HFFc6 (cell line): ENCODE results near the gene FNIP1. TPM values are rescaled to one million over a fixed set of nuclear protein-coding genes. Genes with fewer than 3 reads are reported as not detected.

Experiments used
- DNase-seq: peaks from one replicate; pipeline ENCODE4 v3.0.0-alpha.2; 2018
- H3K27ac Mint-ChIP-seq: 2 replicates; pipeline ENCODE4 v1.8.0; 2020; ENCODE audit warnings: mild to moderate bottlenecking, mixed read lengths
- H3K27me3 Mint-ChIP-seq: 2 replicates; pipeline ENCODE4 v1.8.0; 2021; ENCODE audit warnings: mild to moderate bottlenecking, moderate library complexity, mixed read lengths; ENCODE audit not compliant: insufficient read depth
- H3K36me3 Mint-ChIP-seq: 2 replicates; pipeline ENCODE4 v1.8.0; 2021; ENCODE audit warnings: low read depth, mixed read lengths
- H3K4me1 Mint-ChIP-seq: 2 replicates; pipeline ENCODE4 v1.8.0; 2020; ENCODE audit warnings: low read depth, mixed read lengths
- H3K4me3 Mint-ChIP-seq: 2 replicates; pipeline ENCODE4 v1.8.0; 2020; ENCODE audit warnings: mild to moderate bottlenecking, moderate library complexity, mixed read lengths
- H3K9me3 Mint-ChIP-seq: 2 replicates; pipeline ENCODE4 v1.8.0; 2020; ENCODE audit warnings: mild to moderate bottlenecking, mixed read lengths
- total RNA-seq, 6 experiments: library from RNA; stranded (reverse); fragmentation: NEBNext Ultra II Directional; extraction: Animal tissue kit (Norgen Biotek cat#: 25700); gene quantifications; 2 replicates in 1 of 6; 3 replicates in 5 of 6; pipeline ENCODE4 v1.2.3, GENCODE V29; 2021
- TF ChIP-seq, protein P1 (sequence below): fragments of 200-600 bp; sonication (generic); IDR thresholded peaks from 2 replicates; pipeline ENCODE4 v1.5.0; 2021; ENCODE audit warnings: antibody characterized with exemption, mild to moderate bottlenecking

The FNIP1 gene
- total RNA-seq, 6 experiments from 2014 or later, result 19.9 to 24.8 (median 22.1) TPM

DNA sequence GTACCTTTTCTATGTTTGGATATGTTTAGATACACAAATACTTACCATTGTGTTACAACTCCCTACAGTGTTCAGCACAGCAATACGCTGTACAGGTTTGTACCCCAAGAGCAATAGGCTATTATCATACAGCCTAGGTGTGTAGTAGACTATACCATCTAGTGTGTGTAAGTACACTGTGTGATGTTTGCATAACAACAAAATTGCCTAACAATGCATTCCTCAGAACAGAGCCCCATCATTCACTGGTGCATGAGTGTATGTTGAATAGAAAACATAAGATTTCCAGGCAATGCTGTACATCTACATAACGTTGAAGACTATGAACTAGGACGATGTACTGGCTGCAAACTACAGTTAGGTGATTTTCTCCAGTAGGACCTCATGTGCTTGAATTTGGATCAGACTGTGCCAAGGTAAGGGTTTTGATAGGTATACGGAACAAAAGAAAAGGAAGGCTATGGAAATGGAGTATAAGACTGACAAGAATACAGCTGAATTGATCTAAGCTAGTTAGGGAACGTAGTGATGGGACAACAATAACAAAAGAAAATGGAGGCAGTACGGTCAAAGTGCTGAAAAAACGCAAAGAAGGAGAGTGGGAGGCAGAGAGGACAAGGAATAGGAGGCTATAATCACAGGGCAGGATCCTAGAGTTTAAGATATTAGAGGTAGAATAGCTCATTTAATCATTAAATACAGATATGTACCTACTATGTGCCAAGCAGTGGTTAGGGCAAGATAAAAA is 46.9 kb downstream of the FNIP1 start:
- Mint-ChIP-seq H3K4me1 (peaks cover 74% of the 10 kb centered on the region), H3K27ac (peak overlapping the region; percentile 15), H3K4me3 (no peak overlapping the region), H3K36me3 (peaks cover 25% of the 10 kb centered on the region), H3K27me3 (no peaks in the 10 kb centered on the region), H3K9me3 (no peaks in the 10 kb centered on the region)
- TF ChIP-seq, protein P1, sequence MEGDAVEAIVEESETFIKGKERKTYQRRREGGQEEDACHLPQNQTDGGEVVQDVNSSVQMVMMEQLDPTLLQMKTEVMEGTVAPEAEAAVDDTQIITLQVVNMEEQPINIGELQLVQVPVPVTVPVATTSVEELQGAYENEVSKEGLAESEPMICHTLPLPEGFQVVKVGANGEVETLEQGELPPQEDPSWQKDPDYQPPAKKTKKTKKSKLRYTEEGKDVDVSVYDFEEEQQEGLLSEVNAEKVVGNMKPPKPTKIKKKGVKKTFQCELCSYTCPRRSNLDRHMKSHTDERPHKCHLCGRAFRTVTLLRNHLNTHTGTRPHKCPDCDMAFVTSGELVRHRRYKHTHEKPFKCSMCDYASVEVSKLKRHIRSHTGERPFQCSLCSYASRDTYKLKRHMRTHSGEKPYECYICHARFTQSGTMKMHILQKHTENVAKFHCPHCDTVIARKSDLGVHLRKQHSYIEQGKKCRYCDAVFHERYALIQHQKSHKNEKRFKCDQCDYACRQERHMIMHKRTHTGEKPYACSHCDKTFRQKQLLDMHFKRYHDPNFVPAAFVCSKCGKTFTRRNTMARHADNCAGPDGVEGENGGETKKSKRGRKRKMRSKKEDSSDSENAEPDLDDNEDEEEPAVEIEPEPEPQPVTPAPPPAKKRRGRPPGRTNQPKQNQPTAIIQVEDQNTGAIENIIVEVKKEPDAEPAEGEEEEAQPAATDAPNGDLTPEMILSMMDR, result no peak
- no peak for DNase-seq

DNA sequence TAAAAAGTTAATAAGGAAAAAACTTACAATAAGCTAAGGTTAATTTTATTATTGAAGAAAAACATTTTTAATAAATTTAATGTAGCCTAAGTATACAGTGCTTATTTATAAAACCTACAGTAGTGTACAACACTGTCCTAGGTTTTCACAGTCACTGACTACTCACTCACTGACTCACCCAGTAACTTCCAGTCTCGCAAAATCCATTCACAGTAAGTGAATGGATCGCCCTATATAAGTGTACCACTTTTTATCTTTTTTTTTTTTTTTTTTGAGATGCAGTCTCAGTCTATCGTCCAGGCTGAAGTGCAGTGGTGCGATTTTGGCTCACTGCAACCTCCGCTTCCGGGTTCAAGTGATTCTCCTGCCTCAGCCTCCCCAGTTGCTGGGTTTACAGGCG is 47.7 kb downstream of the FNIP1 start:
- peak; percentile 37 for DNase-seq
- Mint-ChIP-seq H3K27me3 (no peaks in the 10 kb centered on the region), H3K36me3 (peaks cover 29% of the 10 kb centered on the region), H3K9me3 (no peaks in the 10 kb centered on the region), H3K4me3 (no peak overlapping the region), H3K27ac (0 out of 2 replicates have a peak overlapping the region, but pooled peaks have one; percentile 15), H3K4me1 (peaks cover 68% of the 10 kb centered on the region)
- TF ChIP-seq, protein P1, result no peak

DNA sequence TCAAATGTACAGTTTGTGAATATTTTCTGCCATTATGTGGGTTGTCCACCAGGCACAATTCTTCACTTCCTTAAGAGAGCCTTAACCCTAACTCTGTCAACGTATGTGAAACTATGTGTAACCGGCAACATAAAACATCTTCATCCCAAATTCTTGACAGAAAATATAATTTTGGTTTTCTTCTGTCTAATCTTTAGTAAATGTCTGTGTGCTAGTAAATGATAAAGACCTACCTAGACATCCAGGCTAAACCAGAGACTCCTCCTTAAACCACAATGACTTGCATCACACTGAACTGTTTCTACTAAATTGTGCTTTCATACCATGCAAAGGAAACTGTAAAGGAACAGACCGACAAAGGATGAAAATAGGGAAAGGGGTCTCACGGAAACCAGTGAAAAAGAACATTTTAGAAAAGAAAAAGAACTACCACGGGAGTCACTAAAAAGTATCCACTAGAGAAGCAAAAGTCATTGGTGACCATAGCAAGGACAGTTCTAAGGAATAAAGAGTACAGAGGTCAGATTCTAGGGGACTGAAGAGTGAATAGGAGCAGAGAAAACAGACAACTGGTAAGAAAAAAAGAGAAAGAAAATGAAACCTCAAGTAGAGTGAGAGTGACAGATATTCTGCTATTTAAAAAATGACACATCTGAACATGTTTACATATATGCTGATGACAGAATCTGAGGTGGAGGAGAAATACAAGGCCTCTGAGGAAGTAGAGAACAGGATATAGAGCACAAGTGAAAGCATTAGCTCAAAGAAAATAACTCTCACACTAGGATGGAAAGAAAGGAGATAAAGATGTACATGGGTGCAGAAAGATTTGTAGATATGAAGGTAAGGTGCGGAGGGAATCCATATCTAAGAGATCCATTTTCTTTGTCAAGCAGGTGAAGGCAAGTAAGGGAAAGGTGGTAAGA is 49.4 kb downstream of the FNIP1 start:
- no peaks in the 10 kb centered on the region for H3K9me3 Mint-ChIP-seq
- peak overlapping the region; percentile 71 for H3K27ac Mint-ChIP-seq
- DNase-seq, result peak; percentile 8
- TF ChIP-seq, protein P1, result no peak
- no peaks in the 10 kb centered on the region for H3K27me3 Mint-ChIP-seq
- H3K4me1 Mint-ChIP-seq, result peaks cover 61% of the 10 kb centered on the region
- 0 out of 2 replicates have a peak overlapping the region, but pooled peaks have one; percentile 2 for H3K4me3 Mint-ChIP-seq
- H3K36me3 Mint-ChIP-seq, result peaks cover 40% of the 10 kb centered on the region

DNA sequence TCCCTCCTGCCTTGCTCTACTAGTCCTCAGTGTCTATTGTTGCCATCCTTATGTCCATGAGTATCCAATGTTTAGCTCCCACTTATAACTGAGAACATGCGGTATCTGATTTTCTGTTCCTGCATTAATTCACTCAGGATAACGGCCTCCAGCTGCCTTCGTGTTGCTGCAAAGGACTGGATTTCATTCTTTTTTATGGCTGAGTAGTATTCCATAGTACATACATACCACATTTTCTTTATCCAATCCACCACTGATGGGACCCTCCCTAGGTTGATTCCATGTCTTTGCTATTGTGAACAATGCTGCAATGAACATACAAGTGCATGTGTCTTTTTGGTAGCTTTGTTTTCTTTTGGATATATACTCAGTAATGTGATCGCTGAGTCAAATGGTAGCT is 50.4 kb downstream of the FNIP1 start:
- peaks cover 56% of the 10 kb centered on the region for H3K4me1 Mint-ChIP-seq
- H3K27ac Mint-ChIP-seq, result no peak overlapping the region
- TF ChIP-seq, protein P1, result no peak
- peaks cover 41% of the 10 kb centered on the region for H3K36me3 Mint-ChIP-seq
- no peak overlapping the region for H3K4me3 Mint-ChIP-seq
- no peak for DNase-seq
- no peaks in the 10 kb centered on the region for H3K27me3 Mint-ChIP-seq
- no peaks in the 10 kb centered on the region for H3K9me3 Mint-ChIP-seq

DNA sequence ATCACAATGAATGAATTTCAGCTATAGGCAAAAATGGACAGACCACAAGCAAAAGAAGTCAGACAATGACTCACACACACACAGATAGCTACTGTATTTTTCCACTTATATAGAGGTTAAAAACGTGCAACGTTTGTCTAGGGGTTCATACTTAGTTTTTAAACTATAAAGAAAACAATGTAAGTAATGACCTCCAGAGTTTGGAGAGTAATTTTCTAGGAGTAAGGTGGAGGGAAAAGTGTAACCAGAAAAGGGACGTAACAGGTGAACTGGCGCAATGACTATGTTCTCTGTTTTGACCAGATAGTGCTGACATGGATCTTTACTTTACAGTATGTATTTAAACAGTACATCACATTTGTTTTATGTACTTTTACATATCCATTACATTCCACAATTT is 51.1 kb downstream of the FNIP1 start:
- Mint-ChIP-seq H3K4me3 (no peak overlapping the region), H3K27ac (peak overlapping the region; percentile 3; the same call in 1 of the 2 replicates), H3K9me3 (no peaks in the 10 kb centered on the region), H3K27me3 (no peaks in the 10 kb centered on the region), H3K36me3 (peaks cover 42% of the 10 kb centered on the region), H3K4me1 (peaks cover 49% of the 10 kb centered on the region)
- TF ChIP-seq, protein P1, result no peak
- DNase-seq, result no peak
